LNCAP (cell line): ENCODE results near the gene GHSR.

Source experiments
- CTCF ChIP-seq: fragments of 450-650 bp; IDR thresholded peaks from 2 replicates; pipeline ENCODE4 v1.5.1; 2017; ENCODE audit warnings: mild to moderate bottlenecking

The GHSR gene

GRCh38 chr3:172449466-172450149, 1.4 kb upstream of the GHSR start:
- TF ChIP-seq CTCF: no peak

- no peak for TF ChIP-seq CTCF
Measured at GRCh38 chr3:172448661-172449465, 607 bp upstream of the GHSR start.

GRCh38 chr3:172446198-172446597, 2.1 kb downstream of the GHSR start:
- no peak for TF ChIP-seq CTCF

- no peak for TF ChIP-seq CTCF
Measured at GRCh38 chr3:172444821-172445220, 3.4 kb downstream of the GHSR start.

GRCh38 chr3:172442606-172443005, 5.7 kb downstream of the GHSR start:
- no peak for TF ChIP-seq CTCF

GRCh38 chr3:172441581-172441980, 6.7 kb downstream of the GHSR start:
- no peak for TF ChIP-seq CTCF

GRCh38 chr3:172438186-172438585, 10.1 kb downstream of the GHSR start:
- no peak for TF ChIP-seq CTCF
